ENCODE data around the gene ZNF385A.

Gene ZNF385A

DNA sequence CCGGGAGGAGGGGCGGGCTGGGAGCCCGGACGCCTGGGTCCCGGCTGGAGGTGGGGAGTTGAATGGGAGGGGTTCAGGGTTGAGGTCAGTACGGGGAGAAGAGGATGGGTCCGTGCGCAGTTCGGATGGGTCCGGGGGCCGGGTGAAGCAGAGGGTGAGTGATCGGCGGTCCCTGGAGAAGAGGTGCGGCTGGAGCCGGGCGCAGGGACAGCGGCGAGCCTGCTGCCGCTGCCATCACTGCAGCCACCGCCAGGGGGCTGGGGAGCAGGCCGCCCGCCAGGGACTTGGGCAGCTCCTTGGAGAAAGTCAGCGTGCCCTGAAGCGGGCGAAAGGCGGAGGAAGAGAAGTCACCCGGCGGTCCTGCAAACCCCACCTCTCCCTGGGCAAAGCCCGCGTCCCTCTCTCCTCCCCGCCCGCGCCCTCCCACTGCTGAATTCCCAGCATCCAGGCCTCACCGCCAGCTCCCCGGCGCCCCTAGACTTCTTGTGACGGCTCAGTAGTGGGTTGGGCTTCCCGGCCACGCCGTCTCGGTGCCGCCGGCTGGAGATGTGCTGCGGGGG, 14.3 kb downstream of the ZNF385A start (continued):
- TF ChIP-seq ZNF433 (tag by site-specific recombination; IDR thresholded peaks at IDR 0.05; ENCODE audit: low read depth) = no peak
- TF ChIP-seq KLF9 (tag by site-specific recombination; IDR thresholded peaks at IDR 0.05; ENCODE audit: low read depth) = 0 out of 2 replicates have a peak, but pooled peaks have one; percentile 18
- TF ChIP-seq, protein P1, sequence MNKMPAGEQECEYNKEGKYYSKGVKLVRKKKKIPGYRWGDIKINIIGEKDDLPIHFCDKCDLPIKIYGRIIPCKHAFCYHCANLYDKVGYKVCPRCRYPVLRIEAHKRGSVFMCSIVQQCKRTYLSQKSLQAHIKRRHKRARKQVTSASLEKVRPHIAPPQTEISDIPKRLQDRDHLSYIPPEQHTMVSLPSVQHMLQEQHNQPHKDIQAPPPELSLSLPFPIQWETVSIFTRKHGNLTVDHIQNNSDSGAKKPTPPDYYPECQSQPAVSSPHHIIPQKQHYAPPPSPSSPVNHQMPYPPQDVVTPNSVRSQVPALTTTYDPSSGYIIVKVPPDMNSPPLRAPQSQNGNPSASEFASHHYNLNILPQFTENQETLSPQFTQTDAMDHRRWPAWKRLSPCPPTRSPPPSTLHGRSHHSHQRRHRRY (tag by site-specific recombination; IDR thresholded peaks at IDR 0.05) = no peak
- TF ChIP-seq ZFHX2 (tag by site-specific recombination; conservative IDR thresholded peaks at IDR 0.05) = peak; percentile 82
- peak; percentile 90 for TF ChIP-seq PRDM1 (tag by site-specific recombination; IDR thresholded peaks at IDR 0.05)
- no peak for TF ChIP-seq ZNF211 (tag by site-specific recombination; IDR thresholded peaks at IDR 0.05; ENCODE audit: low read depth)
- TF ChIP-seq KLF10 (tag by site-specific recombination; IDR thresholded peaks at IDR 0.05) = no peak
- TF ChIP-seq ZNF501 (tag by site-specific recombination; IDR thresholded peaks at IDR 0.05) = peak; percentile 30; the same call in 1 of the 2 replicates
- TF ChIP-seq ZNF561 (tag by site-specific recombination; IDR thresholded peaks at IDR 0.05; ENCODE audit: borderline replicate concordance) = no peak
- peak; percentile 71; the same call in 1 of the 2 replicates for TF ChIP-seq KLF17 (tag by site-specific recombination; IDR thresholded peaks at IDR 0.05)
- peak; percentile 72 for TF ChIP-seq HIC1 (tag by site-specific recombination; IDR thresholded peaks at IDR 0.05)
- TF ChIP-seq ZNF404 (tag by site-specific recombination; IDR thresholded peaks at IDR 0.05) = no peak
- no peak; the same call in 1 of the 2 replicates for TF ChIP-seq KLF16 (tag by site-specific recombination; IDR thresholded peaks at IDR 0.05)
- peak; percentile 62 for TF ChIP-seq SP2 (tag by site-specific recombination; IDR thresholded peaks at IDR 0.05)
- no peak for TF ChIP-seq ZNF175 (tag by site-specific recombination; IDR thresholded peaks at IDR 0.05)
- 0 out of 2 replicates have a peak, but pooled peaks have one; percentile 38 for TF ChIP-seq WT1 (tag by site-specific recombination; IDR thresholded peaks at IDR 0.05)
- no peak for TF ChIP-seq ZNF747 (tag by site-specific recombination; IDR thresholded peaks at IDR 0.05)
- TF ChIP-seq, protein P2, sequence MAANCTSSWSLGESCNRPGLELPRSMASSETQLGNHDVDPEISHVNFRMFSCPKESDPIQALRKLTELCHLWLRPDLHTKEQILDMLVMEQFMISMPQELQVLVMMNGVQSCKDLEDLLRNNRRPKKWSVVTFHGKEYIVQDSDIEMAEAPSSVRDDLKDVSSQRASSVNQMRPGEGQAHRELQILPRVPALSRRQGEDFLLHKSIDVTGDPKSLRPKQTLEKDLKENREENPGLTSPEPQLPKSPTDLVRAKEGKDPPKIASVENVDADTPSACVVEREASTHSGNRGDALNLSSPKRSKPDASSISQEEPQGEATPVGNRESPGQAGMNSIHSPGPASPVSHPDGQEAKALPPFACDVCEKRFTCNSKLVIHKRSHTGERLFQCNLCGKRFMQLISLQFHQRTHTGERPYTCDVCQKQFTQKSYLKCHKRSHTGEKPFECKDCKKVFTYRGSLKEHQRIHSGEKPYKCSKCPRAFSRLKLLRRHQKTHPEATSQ (tag by site-specific recombination; IDR thresholded peaks at IDR 0.05) = no peak
- peak; percentile 60; the same call in 1 of the 2 replicates for TF ChIP-seq ZNF660 (tag by site-specific recombination; IDR thresholded peaks at IDR 0.05)
- TF ChIP-seq, protein P3, sequence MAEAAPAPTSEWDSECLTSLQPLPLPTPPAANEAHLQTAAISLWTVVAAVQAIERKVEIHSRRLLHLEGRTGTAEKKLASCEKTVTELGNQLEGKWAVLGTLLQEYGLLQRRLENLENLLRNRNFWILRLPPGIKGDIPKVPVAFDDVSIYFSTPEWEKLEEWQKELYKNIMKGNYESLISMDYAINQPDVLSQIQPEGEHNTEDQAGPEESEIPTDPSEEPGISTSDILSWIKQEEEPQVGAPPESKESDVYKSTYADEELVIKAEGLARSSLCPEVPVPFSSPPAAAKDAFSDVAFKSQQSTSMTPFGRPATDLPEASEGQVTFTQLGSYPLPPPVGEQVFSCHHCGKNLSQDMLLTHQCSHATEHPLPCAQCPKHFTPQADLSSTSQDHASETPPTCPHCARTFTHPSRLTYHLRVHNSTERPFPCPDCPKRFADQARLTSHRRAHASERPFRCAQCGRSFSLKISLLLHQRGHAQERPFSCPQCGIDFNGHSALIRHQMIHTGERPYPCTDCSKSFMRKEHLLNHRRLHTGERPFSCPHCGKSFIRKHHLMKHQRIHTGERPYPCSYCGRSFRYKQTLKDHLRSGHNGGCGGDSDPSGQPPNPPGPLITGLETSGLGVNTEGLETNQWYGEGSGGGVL (tag by site-specific recombination; IDR thresholded peaks at IDR 0.05) = no peak
- TF ChIP-seq, protein P4, sequence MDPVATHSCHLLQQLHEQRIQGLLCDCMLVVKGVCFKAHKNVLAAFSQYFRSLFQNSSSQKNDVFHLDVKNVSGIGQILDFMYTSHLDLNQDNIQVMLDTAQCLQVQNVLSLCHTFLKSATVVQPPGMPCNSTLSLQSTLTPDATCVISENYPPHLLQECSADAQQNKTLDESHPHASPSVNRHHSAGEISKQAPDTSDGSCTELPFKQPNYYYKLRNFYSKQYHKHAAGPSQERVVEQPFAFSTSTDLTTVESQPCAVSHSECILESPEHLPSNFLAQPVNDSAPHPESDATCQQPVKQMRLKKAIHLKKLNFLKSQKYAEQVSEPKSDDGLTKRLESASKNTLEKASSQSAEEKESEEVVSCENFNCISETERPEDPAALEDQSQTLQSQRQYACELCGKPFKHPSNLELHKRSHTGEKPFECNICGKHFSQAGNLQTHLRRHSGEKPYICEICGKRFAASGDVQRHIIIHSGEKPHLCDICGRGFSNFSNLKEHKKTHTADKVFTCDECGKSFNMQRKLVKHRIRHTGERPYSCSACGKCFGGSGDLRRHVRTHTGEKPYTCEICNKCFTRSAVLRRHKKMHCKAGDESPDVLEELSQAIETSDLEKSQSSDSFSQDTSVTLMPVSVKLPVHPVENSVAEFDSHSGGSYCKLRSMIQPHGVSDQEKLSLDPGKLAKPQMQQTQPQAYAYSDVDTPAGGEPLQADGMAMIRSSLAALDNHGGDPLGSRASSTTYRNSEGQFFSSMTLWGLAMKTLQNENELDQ (tag by site-specific recombination; IDR thresholded peaks at IDR 0.05; ENCODE audit: low read depth) = no peak
- TF ChIP-seq ZNF174 (tag by site-specific recombination; IDR thresholded peaks at IDR 0.05) = no peak
- TF ChIP-seq ZNF777 (tag by site-specific recombination; IDR thresholded peaks at IDR 0.05; ENCODE audit: borderline replicate concordance) = no peak
- TF ChIP-seq SCRT1 (tag by site-specific recombination; IDR thresholded peaks at IDR 0.05; ENCODE audit: borderline replicate concordance) = no peak
- no peak for TF ChIP-seq ZNF670 (tag by site-specific recombination; IDR thresholded peaks at IDR 0.05; ENCODE audit: low read depth)
- peak; percentile 43; the same call in 1 of the 2 replicates for TF ChIP-seq BCL11A (tag by site-specific recombination; IDR thresholded peaks at IDR 0.05; ENCODE audit: low read depth)
- no peak for TF ChIP-seq ZFP41 (tag by site-specific recombination; IDR thresholded peaks at IDR 0.05; ENCODE audit: borderline replicate concordance)
- no peak for TF ChIP-seq ZNF654 (tag by site-specific recombination; IDR thresholded peaks at IDR 0.05; ENCODE audit: low read depth)
- no peak for TF ChIP-seq ZBTB7A (tag by site-specific recombination; IDR thresholded peaks at IDR 0.05; ENCODE audit: low read depth)
- TF ChIP-seq ZNF629 (tag by site-specific recombination; IDR thresholded peaks at IDR 0.05) = peak; percentile 26; the same call in 1 of the 2 replicates
- no peak for TF ChIP-seq MZF1 (tag by site-specific recombination; IDR thresholded peaks at IDR 0.05; ENCODE audit: borderline replicate concordance)
